RPMI8226 (cell line): ENCODE results near the gene BNC2.
A peak's percentile ranks its signal among the peaks of the same experiment; 100 is the strongest.
"Not testable (repeated sequence)": the region's sequence is repeated elsewhere in the genome, so short reads cannot be mapped to it uniquely, and the experiment has no call there.

Experiments used
- DNase-seq: peaks from one replicate; pipeline ENCODE4 v3.0.0-alpha.2; 2015

The BNC2 gene

GRCh38 chr9:16575142-16575985 lies 295.1 kb downstream of the BNC2 start:
- no peak for DNase-seq

GRCh38 chr9:16572005-16572734 lies 298.3 kb downstream of the BNC2 start:
- no peak for DNase-seq

GRCh38 chr9:16571127-16571802 lies 299.2 kb downstream of the BNC2 start:
- peak; percentile 59 for DNase-seq

- DNase-seq, result no peak
These were observed 307.0 kb downstream of the BNC2 start for GRCh38 chr9:16563446-16563845.

GRCh38 chr9:16561121-16561520 lies 309.3 kb downstream of the BNC2 start:
- peak; percentile 55 for DNase-seq

GRCh38 chr9:16559418-16560188 lies 310.9 kb downstream of the BNC2 start:
- DNase-seq, result peak; percentile 86

- no peak for DNase-seq
These were observed 314.7 kb downstream of the BNC2 start for GRCh38 chr9:16555802-16556201.

DNA sequence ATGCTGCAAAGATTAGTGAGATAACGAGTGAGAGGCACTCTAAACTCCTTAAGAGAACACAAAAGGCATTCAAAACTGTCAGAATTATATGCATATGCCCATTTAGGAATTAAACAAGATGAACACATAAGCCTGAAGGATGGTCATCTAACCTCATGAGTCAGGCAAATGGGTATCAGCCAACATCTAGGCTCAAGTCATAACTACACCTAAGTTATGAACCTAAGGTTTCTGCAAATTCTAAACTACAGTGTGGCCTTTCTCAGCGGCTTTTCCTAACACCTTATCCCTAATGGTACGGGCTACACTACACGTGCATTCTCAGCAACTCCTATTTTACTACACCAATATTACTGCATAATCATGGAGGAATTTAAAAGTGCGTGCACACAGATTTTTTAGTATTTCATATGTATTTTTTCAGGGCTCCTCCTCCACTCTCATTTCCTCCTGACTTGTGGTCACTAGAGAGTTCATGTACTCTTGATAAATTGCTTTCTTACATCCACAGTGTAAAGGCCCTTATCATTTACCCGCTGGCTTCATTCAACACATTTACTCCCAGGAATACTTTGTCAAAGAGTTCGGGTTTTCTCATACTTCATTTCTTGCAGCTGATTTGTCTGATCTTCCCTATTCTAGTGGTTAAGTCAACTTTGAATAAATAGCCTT lies 316.5 kb downstream of the BNC2 start:
- no peak for DNase-seq

GRCh38 chr9:16552252-16552651 lies 318.2 kb downstream of the BNC2 start:
- no peak for DNase-seq

GRCh38 chr9:16551692-16552091 lies 318.8 kb downstream of the BNC2 start:
- DNase-seq, result no peak

DNA sequence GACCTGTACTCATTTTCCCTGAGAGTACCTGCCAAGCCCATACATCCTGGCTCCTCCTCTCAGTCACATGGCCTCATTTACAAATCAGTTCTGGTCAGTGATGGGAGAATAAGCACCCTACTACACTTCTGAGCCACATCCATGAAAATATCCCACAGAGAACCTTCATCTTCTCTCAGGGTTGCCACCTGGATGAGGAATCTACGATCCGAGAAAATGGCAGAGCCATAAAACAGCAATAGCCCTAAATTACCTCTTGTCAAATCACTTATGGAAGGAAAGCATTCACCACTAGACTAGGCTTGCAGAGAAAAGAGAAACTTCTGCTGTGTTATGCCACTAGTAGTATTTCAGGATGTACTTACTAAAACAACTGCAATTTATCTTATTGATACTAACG lies 324.8 kb downstream of the BNC2 start:
- no peak for DNase-seq

GRCh38 chr9:16544842-16545241 lies 325.6 kb downstream of the BNC2 start:
- no peak for DNase-seq

DNA sequence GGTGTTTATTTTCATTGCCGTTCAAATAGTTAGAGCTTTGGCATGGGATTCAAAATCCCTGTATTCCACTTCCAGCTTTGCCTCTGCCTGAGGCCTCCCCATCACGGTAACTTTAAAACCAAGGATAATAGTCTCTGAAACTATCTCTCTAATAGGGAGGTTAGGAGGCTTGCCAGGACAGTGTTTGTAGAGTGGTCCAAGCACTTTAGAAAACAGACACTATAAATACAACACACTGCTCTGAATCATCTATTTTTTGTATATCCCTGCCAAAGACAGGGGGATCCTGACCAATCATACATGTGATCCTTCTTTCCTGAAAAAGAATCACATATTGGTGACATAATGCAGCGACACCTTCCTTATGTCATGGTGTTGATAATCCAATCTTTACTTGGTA lies 326.8 kb downstream of the BNC2 start:
- DNase-seq, result no peak

DNA sequence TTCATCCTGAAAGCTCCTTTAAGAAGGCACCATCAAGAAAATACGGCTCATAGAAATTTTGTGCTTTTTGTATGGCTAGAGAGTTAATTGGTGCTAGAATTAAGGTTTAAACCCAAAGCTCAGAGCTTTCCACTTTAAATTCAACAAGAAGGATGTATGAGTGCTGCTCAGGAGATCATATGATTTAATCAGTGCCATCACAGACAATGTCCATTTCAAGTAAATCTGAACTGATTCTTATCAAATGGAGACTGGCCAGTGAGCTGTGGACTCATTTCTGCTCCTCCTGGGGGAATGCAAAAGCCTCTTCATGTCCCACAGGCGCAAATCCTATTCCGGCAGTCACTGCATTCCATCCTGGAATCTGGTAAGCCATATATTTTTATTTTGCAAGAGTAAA lies 327.2 kb downstream of the BNC2 start:
- no peak for DNase-seq

DNA sequence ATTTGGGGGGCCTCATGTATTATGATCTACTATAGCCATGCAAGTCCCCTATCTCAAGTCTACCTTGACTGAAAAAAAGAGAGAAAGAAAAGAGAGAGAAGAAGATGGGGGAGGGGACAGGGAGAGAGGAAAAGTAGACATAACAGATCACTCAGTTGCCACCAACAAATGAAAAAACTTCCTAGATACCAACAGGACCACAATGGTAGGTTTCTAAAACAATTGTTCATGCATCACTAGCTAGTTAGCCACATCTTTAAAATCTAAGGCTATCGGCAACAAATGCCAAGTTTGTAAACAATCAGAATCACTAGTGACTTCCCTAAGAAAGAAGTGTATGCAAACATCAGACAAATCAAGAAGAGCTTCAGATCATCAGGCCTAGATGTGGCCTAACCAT lies 328.2 kb downstream of the BNC2 start:
- DNase-seq, result no peak

- no peak for DNase-seq
These were observed 329.5 kb downstream of the BNC2 start for GRCh38 chr9:16540743-16541613.

DNA sequence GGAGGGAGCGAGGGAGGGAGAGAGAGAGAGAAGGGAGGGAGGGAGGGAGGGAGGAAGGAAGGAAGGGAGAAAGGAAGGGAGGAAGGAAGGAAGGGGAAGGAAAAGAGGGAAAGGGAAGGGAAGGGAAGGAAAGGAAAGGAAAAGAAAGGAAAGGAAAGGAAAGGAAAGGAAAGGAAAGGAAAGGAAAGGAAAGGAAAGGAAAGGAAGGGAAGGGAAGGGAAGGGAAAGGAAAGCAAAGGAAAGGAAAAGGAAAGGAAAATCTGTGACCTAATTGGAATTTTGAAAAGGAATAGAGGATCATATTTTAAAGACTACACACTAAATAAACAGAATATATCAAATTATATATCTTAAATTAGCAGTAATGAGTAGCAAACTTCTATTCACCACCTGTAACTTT lies 330.8 kb downstream of the BNC2 start:
- not testable (repeated sequence) for DNase-seq

DNA sequence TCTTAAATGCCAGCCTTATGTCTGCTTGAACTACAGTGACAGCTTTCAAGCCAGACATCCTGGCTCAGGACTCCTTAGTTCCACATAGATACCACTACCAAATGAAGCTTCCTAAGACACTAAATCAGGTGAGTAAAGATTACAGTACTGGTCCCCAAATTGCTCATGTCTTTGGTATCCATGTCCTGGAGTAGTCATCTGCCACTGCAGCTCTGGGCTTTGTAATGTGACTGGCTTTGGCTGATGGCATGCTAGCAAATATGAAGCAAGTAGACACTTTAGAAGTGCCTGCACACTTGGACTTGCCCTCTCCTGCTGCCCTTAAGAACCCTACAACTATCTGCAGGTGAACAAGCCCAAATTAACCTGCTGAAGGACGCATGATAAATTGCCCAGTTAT lies 334.9 kb downstream of the BNC2 start:
- no peak for DNase-seq

GRCh38 chr9:16532681-16533450 lies 337.6 kb downstream of the BNC2 start:
- DNase-seq, result no peak

DNA sequence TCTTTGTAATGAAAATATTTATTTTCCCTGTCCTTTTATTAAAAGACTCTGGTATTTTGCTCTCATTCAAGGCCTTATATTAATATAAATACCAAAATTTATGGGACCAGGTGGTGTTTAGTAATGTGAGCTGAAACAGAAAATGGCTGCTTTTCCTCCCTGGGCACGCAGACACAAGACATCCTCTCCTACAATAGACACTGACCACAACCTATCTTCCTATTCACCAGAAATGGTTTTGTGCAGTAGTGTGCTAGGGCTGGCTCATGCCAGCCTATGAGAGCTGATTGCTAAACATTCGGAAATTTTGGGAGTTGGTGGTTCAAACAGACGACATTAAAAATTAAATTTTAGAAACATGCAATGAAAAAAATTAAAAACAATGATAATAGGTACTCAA lies 338.2 kb downstream of the BNC2 start:
- DNase-seq, result no peak
